ENCODE measurements around the gene RSPH1. TPM values are rescaled to one million over a fixed set of nuclear protein-coding genes. Genes with fewer than 3 reads are reported as not detected.

The RSPH1 gene
- total and polyA plus RNA-seq, 8 donors: 0.37 to 8.9 (median 1.8) TPM; not detected in 1

- H3K9me3 ChIP-seq: no peaks in the 10 kb centered on the region
- H3K27ac ChIP-seq: no peak overlapping the region
- H3K4me1 ChIP-seq: peaks cover 5 to 18% (median 11%) of the 10 kb centered on the region in 4 donors
- no peaks in the 10 kb centered on the region for H3K36me3 ChIP-seq
- no peak overlapping the region for H3K4me3 ChIP-seq
- no peak for TF ChIP-seq POLR2A (IDR thresholded peaks at IDR 0.05)
- TF ChIP-seq POLR2AphosphoS5 (IDR thresholded peaks at IDR 0.05): no peak
- no peak for TF ChIP-seq CTCF (IDR thresholded peaks at IDR 0.05)
- no peak for TF ChIP-seq EP300 (IDR thresholded peaks at IDR 0.05)
- DNase-seq: no peak
- WGBS, 5 donors: 56 to 65% (median 61%) methylated on average over 1 of the region's 1 CpG
- H3K27me3 ChIP-seq: no peaks in the 10 kb centered on the region
- intact Hi-C loops (cut with DNase I; ENCODE audit: low total_unique reads): no loop called here
Measured at GRCh38 chr21:42491328-42491727, 4.7 kb downstream of the RSPH1 start.

DNA sequence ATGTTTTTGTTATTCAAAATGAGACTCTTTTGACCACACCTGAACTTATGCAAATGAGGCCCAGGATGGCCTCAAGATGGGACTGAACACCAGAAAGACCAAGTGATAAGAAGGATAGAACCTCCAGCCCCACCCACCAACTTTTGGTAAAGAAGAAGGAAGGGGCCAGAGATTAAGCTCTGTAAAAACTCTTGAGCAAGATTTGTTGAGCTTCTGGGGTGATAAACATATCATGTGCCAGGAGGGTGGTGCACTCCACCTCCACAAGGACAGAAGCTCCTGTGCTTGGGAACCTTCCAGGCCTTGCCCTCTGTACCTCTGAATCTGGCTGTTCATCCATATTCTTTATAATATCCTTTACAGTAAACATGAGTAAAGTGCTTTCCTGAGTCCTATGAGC lies 5.3 kb downstream of the RSPH1 start:
- H3K27me3 ChIP-seq: no peaks in the 10 kb centered on the region
- H3K4me3 ChIP-seq: no peak overlapping the region
- no peak for DNase-seq
- no peak overlapping the region for H3K27ac ChIP-seq
- peaks cover 4 to 16% (median 12%) of the 10 kb centered on the region in 4 donors for H3K4me1 ChIP-seq
- intact Hi-C loops (cut with DNase I; ENCODE audit: low total_unique reads): no loop called here
- no peak for TF ChIP-seq CTCF (IDR thresholded peaks at IDR 0.05)
- no peak for TF ChIP-seq POLR2AphosphoS5 (IDR thresholded peaks at IDR 0.05)
- TF ChIP-seq EP300 (IDR thresholded peaks at IDR 0.05): no peak
- no peak for TF ChIP-seq POLR2A (IDR thresholded peaks at IDR 0.05)
- no peaks in the 10 kb centered on the region for H3K36me3 ChIP-seq
- H3K9me3 ChIP-seq: no peaks in the 10 kb centered on the region

DNA sequence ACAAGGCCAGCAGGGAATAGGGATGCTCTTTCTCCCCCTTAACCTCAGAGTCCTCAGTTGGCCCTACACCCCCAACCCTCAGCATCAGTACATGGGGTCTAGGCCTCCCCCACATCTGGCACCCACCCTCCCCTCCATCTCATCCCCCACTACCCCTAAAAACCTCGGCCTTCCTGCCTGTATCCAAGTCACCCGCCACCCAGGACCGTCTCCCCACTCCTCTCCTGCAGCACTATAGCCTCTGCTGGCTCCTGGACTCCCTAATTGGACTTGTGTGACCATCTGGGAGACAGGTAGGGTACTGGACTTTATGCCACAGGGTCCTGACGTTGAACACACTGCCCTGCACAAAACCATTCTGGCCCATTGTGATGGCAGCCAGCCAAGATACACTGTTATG lies 6.0 kb downstream of the RSPH1 start:
- no peaks in the 10 kb centered on the region for H3K36me3 ChIP-seq
- no peaks in the 10 kb centered on the region for H3K9me3 ChIP-seq
- H3K27me3 ChIP-seq: no peaks in the 10 kb centered on the region
- H3K27ac ChIP-seq: no peak overlapping the region
- H3K4me1 ChIP-seq: peaks cover 0 to 13% (median 4%) of the 10 kb centered on the region in 4 donors
- no peak overlapping the region for H3K4me3 ChIP-seq
- WGBS, 5 donors: 77 to 81% (median 79%) methylated on average over 4 of the region's 4 CpGs
- intact Hi-C loops (cut with DNase I; ENCODE audit: low total_unique reads): no loop called here
- TF ChIP-seq EP300 (IDR thresholded peaks at IDR 0.05): no peak
- TF ChIP-seq POLR2A (IDR thresholded peaks at IDR 0.05): no peak
- TF ChIP-seq CTCF (IDR thresholded peaks at IDR 0.05): no peak
- TF ChIP-seq POLR2AphosphoS5 (IDR thresholded peaks at IDR 0.05): no peak
- DNase-seq: no peak

DNA sequence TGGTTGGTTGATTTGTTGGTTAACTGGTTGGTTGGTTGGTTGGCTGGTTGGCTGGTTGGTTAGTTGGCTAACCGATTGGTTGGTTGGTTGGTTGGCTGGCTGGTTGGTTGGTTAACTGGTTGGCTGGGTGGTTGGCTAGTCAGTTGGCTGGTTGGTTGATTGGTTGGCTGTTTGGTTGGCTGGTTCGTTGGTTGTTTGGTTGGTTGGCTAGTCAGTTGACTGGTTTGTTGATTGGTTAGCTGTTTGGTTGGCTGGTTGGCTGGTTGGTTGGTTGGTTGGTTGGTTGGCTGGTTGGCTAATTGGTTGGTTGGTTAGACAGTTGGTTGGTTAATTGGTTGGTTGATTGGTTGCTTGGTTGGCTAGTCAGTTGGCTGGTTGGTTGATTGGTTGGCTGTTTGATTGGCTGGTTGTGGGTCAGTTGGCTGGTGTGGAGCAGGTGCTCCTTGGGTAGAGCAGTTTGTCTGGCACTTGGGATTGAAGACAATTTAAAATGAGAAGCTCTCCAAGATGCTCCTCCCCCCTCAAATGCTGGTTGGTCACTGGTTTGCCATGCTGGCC lies 6.9 kb downstream of the RSPH1 start:
- TF ChIP-seq POLR2A (IDR thresholded peaks at IDR 0.05): no peak
- Histone ChIP-seq H3K9me3 (no peaks in the 10 kb centered on the region), H3K27me3 (no peaks in the 10 kb centered on the region), H3K36me3 (no peaks in the 10 kb centered on the region), H3K4me1 (peaks cover 0 to 13% (median 3%) of the 10 kb centered on the region in 4 donors), H3K27ac (no peak overlapping the region), H3K4me3 (no peak overlapping the region)
- no peak for DNase-seq
- 47 to 94% (median 88%) methylated on average over 2 of the region's 2 CpGs for WGBS, 5 donors
- intact Hi-C loops (cut with DNase I; ENCODE audit: low total_unique reads): no loop called here

DNA sequence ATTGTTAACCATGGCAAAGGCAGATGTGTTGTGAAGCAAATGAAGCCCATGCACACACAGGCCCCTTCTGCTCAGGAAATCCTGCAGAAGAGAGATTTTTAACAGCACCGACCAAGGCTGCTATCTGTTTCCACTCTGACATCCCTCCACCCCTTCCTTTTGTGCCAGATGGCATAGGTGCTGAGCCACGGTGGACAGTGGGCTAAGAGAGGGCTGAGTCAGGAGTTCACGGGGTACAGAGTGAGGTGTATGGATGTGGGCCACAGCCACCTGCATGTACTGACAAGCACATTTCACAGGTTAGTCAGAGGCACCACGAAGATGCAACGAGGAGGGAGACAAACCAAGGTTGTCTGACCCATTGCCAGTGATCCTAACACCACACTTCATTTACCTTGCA lies 9.5 kb downstream of the RSPH1 start:
- TF ChIP-seq POLR2AphosphoS5 (IDR thresholded peaks at IDR 0.05): no peak
- TF ChIP-seq POLR2A (IDR thresholded peaks at IDR 0.05): no peak
- no peak for TF ChIP-seq EP300 (IDR thresholded peaks at IDR 0.05)
- 64 to 71% (median 69%) methylated on average over 5 of the region's 5 CpGs for WGBS, 5 donors
- H3K4me3 ChIP-seq: no peak overlapping the region
- no peaks in the 10 kb centered on the region for H3K27me3 ChIP-seq
- no peak for DNase-seq
- intact Hi-C loops (cut with DNase I; ENCODE audit: low total_unique reads): no loop called here
- H3K9me3 ChIP-seq: no peaks in the 10 kb centered on the region
- H3K36me3 ChIP-seq: no peaks in the 10 kb centered on the region
- peaks cover 0 to 21% (median 3%) of the 10 kb centered on the region in 4 donors for H3K4me1 ChIP-seq
- H3K27ac ChIP-seq: no peak overlapping the region
